ENCODE measurements around the gene CNBP. TPM values are rescaled to one million over a fixed set of nuclear protein-coding genes. Genes with fewer than 3 reads are reported as not detected.

CNBP gene
- total RNA-seq, 4 donors from 2014 or later, result 438 to 508 (median 456) TPM

DNA sequence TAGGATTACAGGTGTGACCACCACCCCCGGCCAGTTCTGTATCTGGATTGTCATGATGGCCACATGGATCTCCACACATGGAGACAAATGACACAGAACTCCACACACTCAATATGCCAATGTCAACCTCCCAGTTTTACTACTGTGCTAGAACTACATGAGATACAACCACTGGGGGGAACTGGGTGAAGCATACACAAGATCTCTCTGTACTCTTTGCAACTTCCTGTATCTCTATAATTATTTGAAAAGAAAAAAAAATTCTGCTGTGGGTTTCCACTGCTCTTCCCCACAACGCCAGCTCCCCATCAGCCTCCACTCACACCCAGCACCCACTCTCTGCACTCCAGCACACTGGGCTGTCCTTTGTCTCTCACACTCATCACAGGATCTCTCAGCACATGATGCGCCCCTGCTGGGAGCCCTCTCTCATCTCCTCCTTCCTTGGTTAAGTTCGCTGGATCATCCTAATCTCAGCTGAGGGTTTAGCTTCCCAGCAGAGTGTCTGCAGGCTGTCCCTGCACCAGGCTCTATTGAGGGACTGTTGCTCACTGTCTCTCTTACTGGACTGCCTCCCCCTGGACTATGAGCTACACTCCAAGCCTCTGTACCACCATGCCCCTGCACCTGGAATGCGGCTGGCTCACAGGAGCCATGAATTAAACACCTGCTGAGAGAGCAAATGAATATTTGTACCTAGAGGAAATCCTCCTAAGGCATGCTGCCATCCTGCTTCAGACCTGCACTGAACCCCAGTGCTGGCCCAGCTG, 51.4 kb downstream of the CNBP start:
- no peak for TF ChIP-seq CTCF (IDR thresholded peaks at IDR 0.05; ENCODE audit: low read depth)

DNA sequence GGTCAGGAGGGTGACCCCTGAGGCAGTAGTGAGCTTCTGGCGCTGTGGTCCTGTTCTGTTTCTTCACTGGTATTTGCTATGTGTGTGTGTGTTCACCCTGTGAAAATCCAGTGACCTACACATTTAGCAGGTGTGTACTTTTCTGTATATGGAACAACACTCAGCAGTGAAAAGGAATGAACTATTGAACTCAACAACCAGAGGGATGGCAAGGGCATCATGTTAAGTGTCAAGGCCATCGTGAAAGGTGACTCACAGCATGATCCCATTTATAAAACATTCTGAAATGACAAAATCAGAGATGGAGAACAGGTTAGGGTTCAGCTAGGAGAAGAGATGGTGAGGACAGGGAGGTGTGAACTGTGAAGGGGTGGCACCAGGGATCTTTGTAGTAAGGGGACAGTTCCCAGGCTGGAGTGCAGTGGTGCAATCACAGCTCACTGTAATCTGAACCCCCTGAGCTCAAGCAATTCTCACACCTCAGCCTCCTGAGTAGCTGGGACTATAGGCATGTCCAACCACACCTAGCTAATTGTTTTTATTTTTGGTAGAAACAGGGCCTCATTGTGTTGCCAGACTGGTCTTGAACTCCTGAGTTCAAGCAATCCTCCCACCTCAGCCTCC, 52.1 kb downstream of the CNBP start:
- no peak for TF ChIP-seq CTCF (IDR thresholded peaks at IDR 0.05; ENCODE audit: low read depth)

- no peak for TF ChIP-seq CTCF (IDR thresholded peaks at IDR 0.05; ENCODE audit: low read depth)
These were observed 53.3 kb downstream of the CNBP start for GRCh38 chr3:129130291-129130813.

DNA sequence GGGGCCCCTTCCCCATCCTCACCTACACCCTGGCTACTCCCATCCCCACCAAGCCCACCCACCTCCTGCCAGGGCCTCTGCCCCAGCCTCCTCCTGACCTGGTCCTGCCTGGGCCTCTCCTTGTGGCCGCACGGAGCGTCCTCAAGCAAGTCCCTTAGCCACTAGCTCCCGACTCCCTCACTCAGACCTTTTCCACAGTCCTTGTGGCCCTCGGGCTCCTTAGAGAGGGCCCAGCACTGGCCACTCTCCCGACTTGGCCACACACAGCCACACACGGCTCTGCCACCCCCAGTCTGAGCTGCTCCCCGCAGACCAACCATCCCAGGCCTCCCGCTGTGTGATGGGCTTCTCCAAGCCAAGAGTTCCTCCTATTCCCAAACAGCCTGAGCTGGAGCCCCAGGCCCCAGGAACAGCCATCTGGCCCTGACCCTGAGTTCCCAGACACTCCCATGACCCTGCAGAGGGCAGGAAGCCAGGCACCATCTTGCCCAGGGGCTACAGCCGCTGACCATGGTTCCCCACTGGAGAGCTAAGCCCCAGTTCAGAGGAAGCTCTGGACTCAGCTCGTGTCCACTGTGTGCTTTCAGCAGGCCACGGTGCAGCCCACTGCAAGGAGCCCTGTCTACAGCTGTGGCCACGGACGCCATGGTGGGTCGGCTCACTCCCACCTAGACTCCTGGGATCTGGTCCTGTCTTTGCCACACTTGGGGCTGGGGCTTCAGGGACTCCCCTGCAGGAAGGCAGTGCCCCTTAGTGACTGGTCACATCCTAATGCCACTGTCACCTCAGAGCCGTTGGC, 55.1 kb downstream of the CNBP start:
- no peak for TF ChIP-seq CTCF (IDR thresholded peaks at IDR 0.05; ENCODE audit: low read depth)

DNA sequence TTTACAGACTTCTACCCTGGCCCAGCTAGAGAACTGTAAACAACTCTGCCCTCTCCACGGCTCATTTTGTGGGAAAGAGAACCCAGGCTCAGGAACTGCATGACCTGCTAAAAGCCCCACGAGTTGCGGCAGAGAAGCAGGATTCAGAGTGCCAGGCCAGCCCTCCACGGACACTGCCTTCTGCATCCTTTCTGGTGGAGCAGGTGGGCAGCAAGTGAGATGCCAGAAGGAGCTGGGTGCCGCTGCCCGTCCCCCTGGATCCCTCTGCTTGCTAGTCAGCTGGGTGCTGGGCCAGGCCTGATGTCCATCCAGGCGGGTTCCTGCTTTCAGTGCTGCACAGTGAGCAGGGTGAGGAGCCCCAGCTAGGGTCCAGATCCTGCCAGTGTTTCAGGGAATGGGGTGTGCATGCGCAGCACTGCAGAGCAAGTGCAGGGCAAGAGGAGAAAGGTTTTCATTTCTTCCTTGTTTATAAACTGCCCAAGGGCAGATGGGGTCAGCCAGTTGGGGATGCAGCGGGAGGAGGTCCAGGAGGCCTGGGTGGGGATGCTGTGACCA, 56.9 kb downstream of the CNBP start:
- no peak for TF ChIP-seq CTCF (IDR thresholded peaks at IDR 0.05; ENCODE audit: low read depth)

- TF ChIP-seq CTCF (IDR thresholded peaks at IDR 0.05; ENCODE audit: low read depth), result no peak
These were observed 60.2 kb downstream of the CNBP start for GRCh38 chr3:129123314-129124060.

All from subcutaneous adipose tissue (tissue), 4 donors.